Activated CD8-positive, alpha-beta T cell treated with anti-CD3 and anti-CD28 coated beads for 36 hours (primary cell): Measurements from ENCODE around the gene SELL. TPM values are rescaled to one million over a fixed set of nuclear protein-coding genes. Genes with fewer than 3 reads are reported as not detected.
"Not testable (repeated sequence)": the region's sequence is repeated elsewhere in the genome, so short reads cannot be mapped to it uniquely, and the experiment has no call there.

Experiments
- ATAC-seq: fragments of 200-7000 bp; cut with Tn5 transposase; one replicate; pipeline ENCODE4 v1.10.0; 2021; ENCODE audit warnings: mild to moderate bottlenecking, moderate library complexity
- CTCF ChIA-PET: fragments of 350-600 bp; sonication (Branson Sonifier 250); formaldehyde crosslinking; loops from one replicate; lab custom pipeline; 2021; ENCODE audit warnings: antibody characterized with exemption; lab: Charles Lee
- POLR2A ChIA-PET: fragments of 350-600 bp; sonication (Branson Sonifier 250); formaldehyde crosslinking; loops from one replicate; lab custom pipeline; 2021; ENCODE audit warnings: antibody characterized with exemption; lab: Charles Lee
- DNase-seq: peaks from one replicate; pipeline ENCODE4 v3.0.0-alpha.2; 2020
- H3K27ac Mint-ChIP-seq: one replicate; pipeline ENCODE4 v1.8.0; 2021; ENCODE audit warnings: mild to moderate bottlenecking, mixed read lengths
- H3K27me3 Mint-ChIP-seq: one replicate; pipeline ENCODE4 v1.8.0; 2021; ENCODE audit warnings: mixed read lengths
- H3K36me3 Mint-ChIP-seq: one replicate; pipeline ENCODE4 v1.8.0; 2021; ENCODE audit warnings: low read depth, mixed read lengths
- H3K4me1 Mint-ChIP-seq: one replicate; pipeline ENCODE4 v1.8.0; 2021; ENCODE audit warnings: low read depth, mixed read lengths
- H3K4me3 Mint-ChIP-seq: one replicate; pipeline ENCODE4 v1.8.0; 2021; ENCODE audit warnings: mild to moderate bottlenecking, moderate library complexity, mixed read lengths
- H3K9me3 Mint-ChIP-seq: one replicate; pipeline ENCODE4 v1.8.0; 2021; ENCODE audit warnings: mixed read lengths
- intact Hi-C: fragments of 100-400 bp; cut with micrococcal nuclease; formaldehyde crosslinking; loops from one replicate; pipeline ENCODE4 v1.10.0; 2022
- total RNA-seq, 2 experiments: library from RNA; stranded (reverse); gene quantifications; one replicate each; pipeline ENCODE4 v1.2.3, GENCODE V29; 2021
- TF ChIP-seq, protein P1 (sequence below): fragments of 200-600 bp; IDR thresholded peaks from one replicate; pipeline ENCODE4 v1.8.0; 2022; ENCODE audit warnings: antibody characterized with exemption, mild to moderate bottlenecking

SELL gene
- total RNA-seq, 2 experiments from 2014 or later, result 105 to 110 TPM

DNA sequence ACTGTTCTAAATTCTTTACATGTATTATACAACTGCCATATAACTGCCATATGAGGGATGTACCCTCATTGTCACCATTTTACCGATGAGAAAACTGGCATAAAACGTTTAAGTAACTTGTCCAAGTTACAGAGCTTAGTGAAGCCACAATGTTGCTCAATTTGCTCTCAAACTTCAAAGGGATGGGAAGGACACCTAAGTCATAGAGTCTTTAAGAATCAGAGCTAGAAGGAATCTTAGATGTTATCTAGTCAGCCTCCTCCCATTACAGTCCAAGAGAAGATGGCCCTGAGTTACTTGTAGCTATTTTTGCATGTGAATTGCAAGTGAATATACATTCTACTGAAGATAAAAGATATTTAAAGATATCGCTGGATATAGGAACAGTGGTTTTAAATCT is 31.7 kb downstream of the SELL start:
- H3K9me3 Mint-ChIP-seq, result no peaks in the 10 kb centered on the region
- TF ChIP-seq, protein P1, sequence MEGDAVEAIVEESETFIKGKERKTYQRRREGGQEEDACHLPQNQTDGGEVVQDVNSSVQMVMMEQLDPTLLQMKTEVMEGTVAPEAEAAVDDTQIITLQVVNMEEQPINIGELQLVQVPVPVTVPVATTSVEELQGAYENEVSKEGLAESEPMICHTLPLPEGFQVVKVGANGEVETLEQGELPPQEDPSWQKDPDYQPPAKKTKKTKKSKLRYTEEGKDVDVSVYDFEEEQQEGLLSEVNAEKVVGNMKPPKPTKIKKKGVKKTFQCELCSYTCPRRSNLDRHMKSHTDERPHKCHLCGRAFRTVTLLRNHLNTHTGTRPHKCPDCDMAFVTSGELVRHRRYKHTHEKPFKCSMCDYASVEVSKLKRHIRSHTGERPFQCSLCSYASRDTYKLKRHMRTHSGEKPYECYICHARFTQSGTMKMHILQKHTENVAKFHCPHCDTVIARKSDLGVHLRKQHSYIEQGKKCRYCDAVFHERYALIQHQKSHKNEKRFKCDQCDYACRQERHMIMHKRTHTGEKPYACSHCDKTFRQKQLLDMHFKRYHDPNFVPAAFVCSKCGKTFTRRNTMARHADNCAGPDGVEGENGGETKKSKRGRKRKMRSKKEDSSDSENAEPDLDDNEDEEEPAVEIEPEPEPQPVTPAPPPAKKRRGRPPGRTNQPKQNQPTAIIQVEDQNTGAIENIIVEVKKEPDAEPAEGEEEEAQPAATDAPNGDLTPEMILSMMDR, result no peak
- H3K4me1 Mint-ChIP-seq, result peaks cover 60% of the 10 kb centered on the region
- no peaks in the 10 kb centered on the region for H3K36me3 Mint-ChIP-seq
- peak overlapping the region; percentile 92 for H3K27ac Mint-ChIP-seq
- no peaks in the 10 kb centered on the region for H3K27me3 Mint-ChIP-seq
- ChIA-PET CTCF (interaction anchor here (1.2 to 5.3 kb wide), 5 partner anchors 11 to 78 kb away, joined by 3 to 24 read pairs (median 8); no protein-coding TSS in a partner anchor), POLR2A (interaction anchor here (1.3 to 3.1 kb wide), 2 partner anchors 9 to 10 kb away, joined by 4 to 12 read pairs; no protein-coding TSS in a partner anchor)
- DNase-seq (no peak), ATAC-seq (no peak)
- intact Hi-C loops, result loop anchor here (2.0 kb wide), 1 partner anchor 15 kb away; no protein-coding TSS in a partner anchor
- H3K4me3 Mint-ChIP-seq, result no peak overlapping the region

DNA sequence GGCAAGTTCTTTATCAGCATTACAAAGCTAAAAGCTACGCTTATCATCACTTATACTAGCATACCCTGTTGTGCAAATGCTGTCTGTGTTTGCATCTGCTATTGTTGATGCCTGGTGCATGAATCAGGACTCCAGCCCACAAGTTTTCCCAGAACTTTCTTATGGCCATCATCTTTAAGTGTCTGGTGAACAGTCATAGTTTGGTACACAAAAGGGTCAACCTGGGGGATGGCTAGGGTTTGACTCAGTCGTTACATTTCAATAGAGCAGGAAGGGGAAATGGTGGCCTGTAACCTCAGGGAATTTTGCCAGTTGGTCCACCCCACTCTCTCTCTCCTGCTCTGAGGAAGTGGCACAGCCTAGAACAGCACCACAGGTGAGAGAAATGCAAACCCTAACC is 35.4 kb downstream of the SELL start:
- Mint-ChIP-seq H3K36me3 (peaks cover 6% of the 10 kb centered on the region), H3K27ac (peak overlapping the region; percentile 69), H3K27me3 (no peaks in the 10 kb centered on the region), H3K4me3 (no peak overlapping the region), H3K9me3 (peaks cover 13% of the 10 kb centered on the region), H3K4me1 (peaks cover 47% of the 10 kb centered on the region)
- TF ChIP-seq, protein P1, result no peak
- DNase-seq (no peak), ATAC-seq (no peak)
- ChIA-PET POLR2A (interaction anchor here (1.2 kb wide), 2 partner anchors 13 to 34 kb away, joined by 3 to 4 read pairs; no protein-coding TSS in a partner anchor), CTCF (interaction anchor here (1.1 to 5.3 kb wide), 6 partner anchors 16 to 90 kb away, joined by 3 to 21 read pairs (median 5); partner anchors contain the start of gene F5)
- intact Hi-C loops, result no loop called here

DNA sequence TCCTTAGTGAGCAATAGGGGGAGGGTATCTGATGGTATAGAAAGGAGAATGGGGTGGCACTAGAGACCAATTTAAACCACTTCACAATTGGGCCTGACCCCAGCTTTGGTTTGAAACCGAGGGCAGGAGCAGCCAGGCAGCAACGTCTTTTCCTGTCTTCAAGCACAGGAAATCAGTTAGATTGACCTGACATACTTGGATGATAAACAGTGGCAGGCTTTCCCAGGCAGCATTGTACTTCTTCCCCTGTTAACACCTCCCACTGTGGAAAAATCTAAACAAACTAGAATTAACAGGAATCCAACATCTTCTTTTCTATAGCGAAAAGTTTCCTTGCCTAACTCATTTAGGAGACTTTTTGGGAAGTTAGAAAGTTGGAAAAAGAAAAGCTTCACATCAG is 40.6 kb downstream of the SELL start:
- TF ChIP-seq, protein P1, result no peak
- ATAC-seq (no peak), DNase-seq (no peak)
- CTCF ChIA-PET, result interaction anchor here (1.4 kb wide), 1 partner anchor 69 kb away, joined by 5 read pairs; no protein-coding TSS in a partner anchor
- H3K36me3 Mint-ChIP-seq, result peaks cover 44% of the 10 kb centered on the region
- intact Hi-C loops, result no loop called here
- no peak overlapping the region for H3K4me3 Mint-ChIP-seq
- POLR2A ChIA-PET, result interaction anchor here (1.4 kb wide), 1 partner anchor 8 kb away, joined by 4 read pairs; no protein-coding TSS in a partner anchor
- H3K27me3 Mint-ChIP-seq, result no peaks in the 10 kb centered on the region
- peaks cover 46% of the 10 kb centered on the region for H3K4me1 Mint-ChIP-seq
- peak overlapping the region; percentile 77 for H3K27ac Mint-ChIP-seq
- peaks cover 24% of the 10 kb centered on the region for H3K9me3 Mint-ChIP-seq

DNA sequence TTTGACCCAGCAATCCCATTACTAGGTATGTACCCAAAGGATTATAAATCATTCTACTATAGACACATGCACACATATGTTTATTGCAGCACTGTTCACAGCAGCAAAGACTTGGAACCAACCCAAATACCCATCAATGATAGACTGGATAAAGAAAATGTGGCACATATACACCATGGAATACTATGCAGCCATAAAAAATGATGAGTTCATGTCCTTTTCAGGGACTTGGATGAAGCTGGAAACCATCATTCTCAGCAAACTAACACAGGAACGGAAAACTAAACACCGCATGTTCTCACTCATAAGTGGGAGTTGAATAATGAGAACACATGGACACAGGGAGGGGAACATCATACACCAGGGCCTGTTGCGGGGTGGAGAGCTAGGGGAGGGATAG is 41.2 kb downstream of the SELL start:
- H3K9me3 Mint-ChIP-seq, result peaks cover 25% of the 10 kb centered on the region
- DNase-seq, H3K4me3 Mint-ChIP-seq, H3K27me3 Mint-ChIP-seq, intact Hi-C loops, ATAC-seq: not testable (repeated sequence)
- peak overlapping the region; percentile 9 for H3K27ac Mint-ChIP-seq
- H3K4me1 Mint-ChIP-seq, result peaks cover 42% of the 10 kb centered on the region
- H3K36me3 Mint-ChIP-seq, result peaks cover 45% of the 10 kb centered on the region
- ChIA-PET CTCF (interaction anchor here (1.4 kb wide), 1 partner anchor 69 kb away, joined by 5 read pairs; no protein-coding TSS in a partner anchor), POLR2A (interaction anchor here (1.4 kb wide), 1 partner anchor 9 kb away, joined by 4 read pairs; no protein-coding TSS in a partner anchor)

DNA sequence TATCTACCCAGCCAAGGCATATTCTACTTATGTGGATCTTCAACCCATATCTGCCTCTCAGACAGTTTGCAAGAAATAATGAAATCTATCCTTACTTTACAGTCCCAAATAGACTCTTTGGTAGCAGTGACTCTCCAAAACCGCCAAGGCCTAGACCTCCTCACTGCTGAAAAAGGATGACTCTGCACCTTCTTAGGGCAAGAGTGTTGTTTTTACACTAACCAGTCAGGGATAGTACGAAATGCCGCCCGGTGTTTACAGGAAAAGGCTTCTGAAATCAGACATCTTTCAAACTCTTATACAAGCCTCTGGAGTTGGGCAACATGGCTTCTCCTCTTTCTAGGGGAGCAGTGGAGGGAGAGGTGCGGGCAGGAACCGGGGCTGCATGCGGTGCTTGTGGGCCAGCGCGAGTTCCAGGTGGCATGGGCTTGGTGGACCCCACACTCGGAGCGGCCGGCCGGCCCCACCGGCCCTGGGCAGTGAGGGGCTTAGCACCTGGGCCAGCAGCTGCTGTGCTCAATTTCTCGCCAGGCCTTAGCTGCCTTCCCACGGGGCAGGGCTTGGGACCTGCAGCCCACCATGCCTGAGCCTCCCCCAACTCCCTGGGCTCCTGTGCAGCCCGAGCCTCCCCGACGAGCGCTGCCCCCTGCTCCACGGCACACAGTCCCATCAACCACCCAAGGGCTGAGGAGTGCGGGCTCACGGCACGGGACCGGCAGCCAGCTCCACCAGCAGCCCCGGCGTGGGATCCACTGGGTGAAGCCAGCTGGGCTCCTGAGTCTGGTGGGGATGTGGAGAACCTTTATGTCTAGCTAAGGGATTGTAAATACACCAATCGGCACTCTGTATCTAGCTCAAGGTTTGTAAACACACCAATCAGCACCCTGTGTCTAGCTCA is 43.5 kb downstream of the SELL start:
- H3K9me3 Mint-ChIP-seq, result peaks cover 26% of the 10 kb centered on the region
- intact Hi-C loops, POLR2A ChIA-PET, DNase-seq, H3K27me3 Mint-ChIP-seq: not testable (repeated sequence)
- H3K4me3 Mint-ChIP-seq, result peak overlapping the region; percentile 69
- H3K36me3 Mint-ChIP-seq, result peaks cover 47% of the 10 kb centered on the region
- ATAC-seq, result peak; percentile 32
- H3K4me1 Mint-ChIP-seq, result peaks cover 60% of the 10 kb centered on the region
- CTCF ChIA-PET, result interaction anchor here (1.0 to 1.3 kb wide), 3 partner anchors 8 to 67 kb away, joined by 3 to 6 read pairs (median 3); no protein-coding TSS in a partner anchor
- peak overlapping the region; percentile 96 for H3K27ac Mint-ChIP-seq

DNA sequence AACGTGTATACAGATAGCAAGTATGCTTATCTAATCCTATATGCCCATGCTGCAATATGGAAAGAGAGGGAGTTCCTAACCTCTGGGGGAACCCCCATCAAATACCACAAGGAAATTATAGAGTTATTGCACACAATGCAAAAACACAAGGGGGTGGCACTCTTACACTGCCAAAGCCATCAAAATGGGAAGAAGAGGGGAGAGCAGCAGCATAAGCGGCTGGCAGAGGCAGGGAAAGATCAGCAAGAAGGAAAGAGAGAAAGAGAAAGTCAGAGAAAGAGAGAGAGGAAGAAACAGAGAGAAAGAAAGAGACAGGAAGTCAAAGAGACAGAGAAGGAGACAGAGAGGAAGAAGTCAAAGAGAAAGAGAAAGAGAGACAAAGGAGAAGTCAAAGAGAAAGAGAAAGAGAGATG is 44.2 kb downstream of the SELL start:
- CTCF ChIA-PET, POLR2A ChIA-PET, intact Hi-C loops: not testable (repeated sequence)

DNA sequence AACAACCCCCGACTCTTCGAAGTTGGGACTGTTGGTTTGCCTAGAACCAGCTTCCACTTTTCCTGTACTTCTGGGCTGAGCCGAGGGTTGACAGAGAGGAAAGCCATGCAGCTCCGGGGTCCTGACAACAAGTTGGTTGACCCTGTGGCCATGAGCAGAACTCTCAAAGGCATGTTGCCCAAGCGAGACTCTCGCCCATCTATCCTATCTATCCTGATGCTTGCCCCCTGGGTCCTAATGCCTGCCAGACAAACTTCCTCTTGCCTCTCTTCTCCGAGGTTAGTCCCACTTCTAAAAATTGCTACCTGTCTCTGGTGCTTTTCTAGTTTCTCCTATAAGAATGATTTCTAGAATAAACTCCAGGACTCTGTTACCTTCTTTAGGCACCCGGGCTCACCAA is 48.7 kb downstream of the SELL start:
- ATAC-seq, CTCF ChIA-PET, intact Hi-C loops, DNase-seq, H3K27me3 Mint-ChIP-seq: not testable (repeated sequence)
- peaks cover 34% of the 10 kb centered on the region for H3K9me3 Mint-ChIP-seq
- H3K4me3 Mint-ChIP-seq, result peak overlapping the region; percentile 75
- peak overlapping the region; percentile 87 for H3K27ac Mint-ChIP-seq
- H3K36me3 Mint-ChIP-seq, result peaks cover 43% of the 10 kb centered on the region
- POLR2A ChIA-PET, result interaction anchor here (0.7 to 0.8 kb wide), 2 partner anchors 13 to 14 kb away, joined by 3 read pairs; no protein-coding TSS in a partner anchor
- peaks cover 62% of the 10 kb centered on the region for H3K4me1 Mint-ChIP-seq

More for the DNA sequence above, 44.2 kb downstream of the SELL start:
- not testable (repeated sequence) for H3K27me3 Mint-ChIP-seq, DNase-seq
- Mint-ChIP-seq H3K27ac (peak overlapping the region; percentile 96), H3K4me1 (peaks cover 63% of the 10 kb centered on the region), H3K9me3 (peaks cover 21% of the 10 kb centered on the region), H3K4me3 (peak overlapping the region; percentile 69), H3K36me3 (peaks cover 45% of the 10 kb centered on the region)
- peak; percentile 97 for ATAC-seq

DNA sequence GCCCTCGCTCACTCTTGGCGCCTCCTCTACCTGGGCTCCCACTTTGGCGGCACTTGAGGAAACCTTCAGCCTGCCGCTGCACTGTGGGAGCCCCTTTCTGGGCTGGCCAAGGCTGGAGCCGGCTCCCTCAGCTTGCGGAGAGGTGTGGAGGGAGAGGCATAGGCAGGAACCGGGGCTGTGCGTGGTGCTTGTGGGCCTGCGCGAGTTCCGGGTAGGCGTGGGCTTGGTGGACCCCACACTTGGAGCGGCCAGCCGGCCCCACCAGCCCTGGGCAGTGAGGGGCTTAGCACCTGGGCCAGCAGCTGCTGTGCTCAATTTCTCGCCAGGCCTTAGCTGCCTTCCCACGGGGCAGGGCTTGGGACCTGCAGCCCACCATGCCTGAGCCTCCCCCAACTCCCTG is 50.4 kb downstream of the SELL start:
- intact Hi-C loops, H3K27me3 Mint-ChIP-seq, ATAC-seq, DNase-seq, H3K4me3 Mint-ChIP-seq, POLR2A ChIA-PET, H3K27ac Mint-ChIP-seq: not testable (repeated sequence)
- CTCF ChIA-PET, result interaction anchor here (3.5 kb wide), 1 partner anchor 59 kb away, joined by 12 read pairs; no protein-coding TSS in a partner anchor
- Mint-ChIP-seq H3K9me3 (peaks cover 40% of the 10 kb centered on the region), H3K36me3 (peaks cover 33% of the 10 kb centered on the region), H3K4me1 (peaks cover 59% of the 10 kb centered on the region)
